NCI-H1105 (cell line): Measurements from ENCODE around the gene LBX1.

ENCODE experiments used
- DNase-seq: peaks from one replicate; lab custom pipeline; 2025; lab: John Stamatoyannopoulos, UW

LBX1 gene

DNA sequence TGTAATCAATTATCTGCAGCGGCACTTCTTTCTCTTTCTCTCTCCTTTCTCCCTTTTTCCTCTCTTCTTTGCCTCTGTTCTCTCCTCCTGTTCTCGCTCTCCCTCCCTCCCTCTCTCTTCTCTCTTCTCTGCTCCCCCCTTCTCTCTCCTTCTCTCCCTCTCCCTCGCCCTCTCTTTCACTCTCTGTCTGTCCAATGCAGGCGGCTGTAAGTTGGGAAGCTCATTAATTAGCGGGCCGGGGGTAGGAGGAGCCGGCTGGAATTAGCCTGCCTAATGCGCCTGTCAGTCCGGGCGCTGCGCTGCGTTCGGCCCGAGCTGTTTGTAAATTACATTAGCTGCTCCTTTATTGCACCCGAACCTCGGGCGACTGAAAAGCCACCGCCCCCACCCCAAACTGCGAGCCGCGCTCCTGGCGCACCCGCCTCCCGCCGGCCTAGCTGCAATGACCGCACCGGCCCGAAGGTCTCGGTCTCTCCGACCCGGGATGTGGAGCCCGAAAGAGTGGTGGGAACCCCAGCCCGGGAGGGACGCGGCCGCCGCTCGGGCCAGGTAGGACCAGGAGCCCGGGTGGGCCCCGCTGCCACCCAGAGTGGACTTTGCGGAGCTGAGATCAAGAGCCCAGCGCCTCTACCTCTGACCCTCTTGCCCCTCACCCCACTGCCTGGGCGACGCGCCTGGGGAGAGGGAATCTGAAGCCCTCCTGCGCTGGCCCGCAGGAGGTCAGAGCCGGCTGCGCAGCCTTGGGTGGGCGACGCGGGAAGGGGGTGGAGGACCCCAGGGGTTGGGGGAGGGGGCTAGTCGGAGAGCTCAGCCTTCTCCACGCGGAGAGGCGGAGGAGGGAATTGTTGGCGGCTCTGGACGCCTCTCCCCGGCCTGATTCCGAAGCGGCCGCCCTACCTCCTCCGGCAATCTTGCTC is at the start of gene LBX1:
Gene LBX1 (minus strand): TSS at position 198 of the 917 bp plus-strand sequence. CDS start 648 bp downstream, outside the sequence.
- DNase-seq: no peak

DNA sequence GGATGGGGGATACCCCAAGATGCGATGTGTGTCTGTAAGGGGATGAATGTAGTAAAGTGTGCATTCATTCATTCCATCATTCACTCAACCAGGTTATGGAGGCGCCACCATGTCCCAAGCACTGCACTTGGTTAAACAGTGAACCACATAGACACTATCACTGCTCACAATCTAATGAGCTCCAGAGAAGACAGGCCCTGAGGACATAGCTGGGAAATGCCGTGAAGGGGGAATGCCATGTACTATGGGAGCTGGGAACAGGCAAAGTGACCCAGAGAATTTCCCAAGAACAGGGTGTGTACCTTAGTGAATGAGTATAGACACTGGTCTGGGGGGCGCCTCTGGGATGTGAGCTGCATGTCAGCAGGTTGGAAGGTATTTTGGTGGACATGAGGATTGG is 44.5 kb upstream of the LBX1 start:
- DNase-seq: no peak

DNA sequence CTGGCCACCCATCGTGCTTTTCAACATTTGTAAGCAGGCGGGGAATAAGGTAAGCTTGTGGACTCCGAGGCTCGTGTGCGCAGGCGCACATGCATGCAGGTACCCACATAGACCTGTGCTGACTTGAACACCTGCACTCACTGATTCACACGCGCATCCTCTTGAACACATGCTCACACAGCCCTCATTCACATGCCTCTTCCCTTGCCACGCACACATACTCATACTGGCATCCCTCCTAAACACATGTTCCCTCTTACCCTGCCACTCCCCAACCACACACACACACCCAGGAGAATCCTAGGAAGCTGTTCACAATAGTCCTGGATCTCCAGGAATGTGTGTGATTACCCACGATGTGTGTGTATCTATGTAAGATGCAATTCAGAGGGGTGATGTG is 44.1 kb upstream of the LBX1 start:
- DNase-seq: no peak

- peak; percentile 35 for DNase-seq
Measured at GRCh38 chr10:101272229-101272868, 43.1 kb upstream of the LBX1 start.

DNA sequence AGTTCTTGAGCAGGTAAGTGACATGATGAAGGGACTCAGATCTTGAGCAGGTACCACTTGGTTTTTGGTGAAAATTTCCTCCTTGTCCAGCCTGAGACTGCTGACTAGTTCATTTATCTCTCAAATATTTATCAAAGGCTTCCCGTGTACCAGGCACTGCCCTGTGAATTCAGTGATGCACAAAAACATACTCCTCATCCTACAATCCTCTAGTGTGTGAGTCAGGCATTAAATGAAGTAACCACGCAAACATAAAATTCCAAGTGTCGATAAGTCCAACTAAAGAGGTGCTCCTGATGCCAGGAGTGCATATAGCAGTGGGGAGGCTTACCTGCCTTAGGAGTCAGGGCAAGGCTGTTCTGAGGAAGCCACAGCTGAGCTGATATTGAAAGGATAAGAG is 41.5 kb upstream of the LBX1 start:
- no peak for DNase-seq

- no peak for DNase-seq
Measured at GRCh38 chr10:101267776-101268175, 38.5 kb upstream of the LBX1 start.

DNA sequence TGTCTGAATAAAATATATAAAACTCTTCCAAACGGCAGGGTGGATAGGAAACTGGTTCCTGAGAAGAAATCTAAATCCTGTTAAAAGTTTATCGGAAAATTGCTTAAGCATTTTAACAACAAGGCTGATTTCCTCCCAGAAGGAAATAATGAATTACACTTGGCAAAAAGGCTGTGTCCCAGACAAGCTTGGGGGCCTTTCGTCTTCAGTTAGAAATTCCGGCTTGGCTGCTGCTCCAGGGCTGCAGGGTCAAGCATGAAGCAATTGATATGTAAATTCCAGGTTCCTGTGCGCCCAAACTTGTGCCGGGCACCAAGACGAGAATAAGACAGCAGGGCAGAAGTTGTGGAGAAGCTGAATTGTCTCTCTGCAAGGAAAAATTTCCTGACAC is 38.0 kb upstream of the LBX1 start:
- no peak for DNase-seq

GRCh38 chr10:101266381-101267289 is 37.4 kb upstream of the LBX1 start:
- DNase-seq: no peak

DNA sequence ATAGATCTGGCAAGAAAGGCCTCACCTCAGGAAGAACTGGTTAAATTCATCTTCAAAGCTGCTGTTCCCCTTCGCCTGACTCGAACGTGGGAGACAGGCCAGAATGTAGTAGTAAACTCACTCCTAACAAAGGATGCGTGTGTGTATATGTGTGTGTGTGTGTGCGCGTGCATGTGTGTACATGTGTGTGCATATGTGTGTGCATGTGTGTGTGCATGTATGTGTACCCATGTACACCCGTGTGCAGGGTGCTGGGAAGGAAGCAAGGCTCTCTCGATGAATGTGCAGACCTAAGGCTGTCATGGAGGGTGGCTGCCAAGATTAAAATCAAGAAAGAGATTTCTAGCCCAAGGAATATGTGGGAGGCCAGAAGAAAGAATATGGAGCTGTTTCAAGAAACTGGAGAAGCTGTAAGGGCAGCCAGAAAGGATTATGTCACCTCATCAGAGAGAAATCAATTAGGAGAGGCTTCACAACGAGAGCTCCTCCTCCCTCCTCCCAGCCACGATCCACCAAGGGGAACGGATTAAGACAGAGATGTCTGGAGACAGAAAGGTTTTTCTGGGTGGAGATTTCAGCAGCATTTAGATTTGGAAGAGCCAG is 34.0 kb upstream of the LBX1 start:
- no peak for DNase-seq

DNA sequence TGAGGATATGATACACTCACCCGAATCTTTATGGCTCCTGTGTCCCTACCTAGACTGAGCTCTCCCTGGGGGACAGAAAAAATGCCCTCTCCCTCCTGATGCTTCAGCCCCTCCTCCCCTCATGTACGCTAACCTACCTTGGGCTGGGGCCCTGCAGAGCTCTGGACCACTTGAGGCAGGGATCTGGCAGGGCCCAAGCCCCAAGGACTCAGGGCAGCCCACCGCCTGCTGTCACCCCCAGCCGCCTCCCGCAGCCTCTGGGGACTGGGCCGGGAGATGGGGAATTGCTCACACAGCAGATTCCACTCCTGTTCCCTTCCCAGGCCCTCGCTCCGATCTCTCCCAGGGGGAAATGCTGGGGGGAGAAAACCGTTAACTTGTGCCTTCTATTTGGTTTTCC is 32.9 kb upstream of the LBX1 start:
- DNase-seq: no peak

DNA sequence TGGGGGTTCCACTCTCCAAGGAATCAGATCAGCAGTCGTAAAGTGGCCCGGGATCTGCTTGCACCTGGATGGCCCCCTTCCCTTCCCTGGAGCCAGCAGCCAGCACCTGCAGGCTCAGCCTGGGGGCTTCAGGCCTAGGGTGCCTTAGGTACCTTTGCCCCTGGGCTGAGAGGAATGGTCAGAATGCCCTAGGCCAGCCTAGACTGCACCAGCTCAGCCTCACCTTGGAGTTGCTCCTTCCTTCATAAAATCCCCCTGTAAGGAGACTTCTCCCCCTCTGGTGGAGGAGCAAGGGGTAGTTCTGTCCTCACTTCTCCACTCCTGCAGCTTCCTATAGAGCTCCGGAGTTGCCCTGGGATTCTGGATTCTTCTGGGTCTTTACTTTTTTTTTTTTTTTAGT is 32.4 kb upstream of the LBX1 start:
- no peak for DNase-seq

DNA sequence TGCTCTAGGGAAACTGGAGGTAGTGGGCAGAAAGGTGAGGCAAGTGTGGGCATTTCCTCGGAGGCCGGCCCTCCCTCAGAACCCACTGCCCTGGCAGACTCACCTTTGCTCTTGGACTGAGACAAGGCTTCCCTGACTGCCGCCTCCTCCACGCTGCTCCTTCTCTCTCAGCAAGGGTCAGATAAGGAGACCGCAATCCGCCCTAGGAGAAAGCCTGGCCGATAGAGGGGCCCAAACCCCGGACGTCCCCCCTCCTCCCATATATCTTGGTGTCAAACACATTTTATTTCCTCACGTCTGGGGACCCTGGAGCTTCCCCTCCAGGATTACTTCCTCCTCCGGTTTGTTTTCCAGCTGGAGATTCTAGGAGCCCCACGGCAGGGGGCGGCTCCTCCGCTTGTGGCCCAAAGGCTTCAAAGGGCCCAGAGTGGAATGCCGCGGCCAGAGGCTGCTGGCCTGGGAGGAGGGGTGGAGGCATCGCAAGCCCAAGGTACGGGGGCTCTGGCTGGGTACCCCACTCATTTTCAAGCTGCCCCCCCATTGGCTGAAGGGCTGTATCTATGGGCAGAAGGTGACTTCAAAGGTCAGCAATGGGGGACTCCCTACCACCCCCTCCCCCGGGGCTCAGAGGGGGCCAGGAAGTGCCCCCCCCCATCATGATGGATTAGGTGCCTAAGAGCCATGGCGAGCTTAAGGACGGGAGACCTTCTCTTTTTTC is 31.7 kb upstream of the LBX1 start:
- no peak for DNase-seq

DNA sequence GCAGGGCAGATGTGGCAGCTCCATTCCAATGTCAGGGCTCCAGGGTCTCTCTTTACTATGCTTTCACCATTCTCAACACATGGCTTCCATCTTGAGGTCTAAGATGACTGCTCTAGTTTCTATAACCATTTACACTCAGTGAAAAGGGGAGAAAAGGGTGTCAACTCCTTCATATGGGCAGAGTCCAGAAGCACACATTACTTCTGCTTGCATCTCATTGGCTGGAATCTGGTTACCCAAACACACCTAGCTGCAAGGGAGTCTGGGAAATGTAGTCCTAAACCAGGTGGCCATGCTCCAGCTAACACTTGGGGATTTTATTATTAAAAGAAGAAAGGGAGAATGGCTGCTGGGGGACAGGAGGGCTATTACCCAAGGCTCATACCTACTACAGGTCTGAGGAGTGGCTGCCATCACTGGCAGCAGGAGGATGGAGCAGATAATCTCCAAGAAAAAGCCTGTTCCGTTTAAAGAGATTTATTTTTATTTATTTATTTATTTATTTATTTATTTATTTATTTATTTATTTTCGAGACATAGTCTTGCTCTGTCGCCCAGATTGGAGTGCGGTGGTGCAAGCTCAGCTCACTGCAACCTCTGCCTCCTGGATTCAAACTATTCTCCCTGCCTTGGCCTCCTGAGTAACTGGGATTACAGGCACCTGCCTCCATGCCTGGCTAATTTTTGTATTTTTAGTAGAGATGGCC is 29.1 kb upstream of the LBX1 start:
- DNase-seq: no peak

DNA sequence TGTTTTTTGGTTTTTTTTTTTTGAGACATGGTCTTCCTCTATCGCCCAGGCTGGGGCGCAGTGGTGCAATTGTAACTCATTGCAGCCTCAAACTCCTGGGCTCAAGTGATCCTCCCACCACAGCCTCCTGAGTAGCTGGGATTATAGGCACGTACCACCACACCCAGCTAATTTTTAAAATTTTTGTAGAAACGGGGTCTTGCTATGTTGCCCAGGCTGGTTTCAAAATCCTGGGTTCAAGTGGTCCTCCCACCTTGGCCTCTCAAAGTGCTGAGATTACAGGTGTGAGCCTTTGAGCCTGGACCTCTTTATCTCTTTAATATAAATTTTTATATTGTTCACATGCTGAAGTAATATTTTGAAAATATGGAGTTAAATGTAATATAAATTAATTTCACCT is 28.2 kb upstream of the LBX1 start:
- no peak for DNase-seq

GRCh38 chr10:101257084-101257483 is 27.8 kb upstream of the LBX1 start:
- DNase-seq: peak; percentile 20

DNA sequence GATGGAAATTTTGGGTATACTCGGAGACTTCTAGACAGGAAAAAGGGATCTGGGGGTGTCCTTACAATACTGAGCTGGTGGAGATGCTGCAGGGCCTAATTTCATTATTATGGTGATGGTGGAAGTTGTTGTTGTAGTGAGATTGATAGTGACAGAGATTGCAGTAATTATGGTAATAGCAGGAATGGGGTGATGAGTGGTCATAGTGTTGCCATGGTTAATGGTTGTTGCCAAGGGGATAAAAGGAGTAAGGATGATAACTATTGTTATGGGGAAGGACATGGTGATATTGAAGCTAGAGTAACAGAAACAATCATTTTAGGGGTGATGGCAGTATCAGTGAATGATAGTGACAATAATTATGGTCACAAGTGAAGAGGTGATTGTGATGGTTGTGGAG is 27.1 kb upstream of the LBX1 start:
- no peak for DNase-seq

DNA sequence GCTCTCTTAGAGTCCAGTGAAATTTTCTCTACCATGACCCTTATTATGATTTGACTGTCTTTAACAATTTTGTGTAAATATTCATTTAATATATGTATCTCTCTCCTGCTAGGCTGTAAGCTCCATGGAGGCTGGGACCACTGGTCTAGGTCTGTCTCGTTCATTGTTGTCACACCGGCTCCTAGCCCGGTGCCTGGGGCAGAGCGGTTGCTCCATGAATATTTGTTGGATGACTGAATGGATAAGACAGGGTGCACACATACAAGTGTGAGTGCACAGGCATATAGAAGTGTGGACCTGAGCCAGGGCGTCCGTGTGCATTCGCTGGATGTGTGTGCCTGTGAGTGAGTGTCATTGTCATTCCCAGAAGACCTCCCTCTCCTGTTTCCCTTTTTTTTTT is 20.9 kb upstream of the LBX1 start:
- no peak for DNase-seq

GRCh38 chr10:101249171-101249581 is 19.9 kb upstream of the LBX1 start:
- DNase-seq: no peak

- DNase-seq: no peak
Measured at GRCh38 chr10:101246639-101247038, 17.4 kb upstream of the LBX1 start.

DNA sequence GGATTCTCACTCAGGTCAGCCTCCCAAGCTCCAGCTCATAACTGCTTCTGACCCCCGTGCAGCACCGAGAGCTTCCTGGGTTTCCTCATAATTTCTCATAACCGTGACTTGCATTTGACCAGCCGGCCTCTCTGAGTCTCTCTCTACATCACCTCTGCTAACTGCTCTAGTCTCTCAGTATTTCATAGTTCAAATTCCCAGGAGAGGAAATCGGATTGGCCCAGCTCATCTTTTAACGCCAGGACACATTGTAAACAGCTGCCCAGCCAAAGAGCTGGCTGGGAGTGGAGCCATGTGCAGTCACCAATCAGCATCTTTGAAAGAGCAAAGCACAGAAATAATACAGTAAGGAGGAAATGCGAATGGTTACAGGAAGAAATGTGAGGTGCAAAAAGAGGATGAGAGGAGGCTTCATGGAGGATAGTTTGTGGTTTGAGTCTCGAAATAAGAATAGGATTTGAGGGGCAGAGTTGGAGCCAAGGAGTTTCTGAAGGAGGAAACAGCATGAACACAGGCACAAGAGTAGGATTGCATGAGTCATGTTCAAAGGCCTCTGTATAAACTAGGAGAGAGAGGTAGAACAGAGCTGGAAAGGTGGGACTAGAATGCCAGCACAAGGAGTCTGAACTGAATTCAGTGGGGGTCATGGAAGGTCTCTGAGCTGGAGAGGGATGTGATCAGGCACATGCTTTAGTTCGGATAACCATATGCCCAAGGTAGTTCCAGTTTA is 15.2 kb upstream of the LBX1 start:
- no peak for DNase-seq
